PC-9 (cell line): ENCODE data around the gene SLC7A4. TPM values are rescaled to one million over a fixed set of nuclear protein-coding genes. Genes with fewer than 3 reads are reported as not detected.
A peak's percentile ranks its signal among the peaks of the same experiment; 100 is the strongest.
"Not testable (repeated sequence)": the region's sequence is repeated elsewhere in the genome, so short reads cannot be mapped to it uniquely, and the experiment has no call there.

Experiments
- BruUV-seq: library from RNA; stranded (reverse); fragments of 400-500 nt; replicated peaks from 2 replicates; lab custom pipeline; 2021; lab: Mats Ljungman, UMichigan
- CTCF ChIA-PET: fragments of 300-600 bp; sonication (Branson Sonifier 250); formaldehyde crosslinking; loops from one replicate; lab custom pipeline; 2022; ENCODE audit warnings: antibody characterized with exemption; lab: Charles Lee
- POLR2A ChIA-PET: fragments of 300-600 bp; sonication (Branson Sonifier 250); formaldehyde crosslinking; loops from one replicate; lab custom pipeline; 2022; ENCODE audit warnings: antibody characterized with exemption; ENCODE audit not compliant: unreplicated experiment; lab: Charles Lee
- DNase-seq, 2 experiments: peaks; one replicate each; pipeline versions ENCODE4 v3.0.0 to v3.0.0-alpha.2; 2015 to 2022; ENCODE audit warnings: mixed read lengths in 1 of 2
- H2AFZ ChIP-seq: fragments of 200-600 bp; sonication (generic); 2 replicates; pipeline ENCODE4 v1.8.1; 2017; ENCODE audit warnings: antibody characterized with exemption
- H3F3A ChIP-seq: fragments of 200-600 bp; sonication (generic); 2 replicates; pipeline ENCODE4 v1.8.1; 2017; ENCODE audit warnings: antibody characterized with exemption, mild to moderate bottlenecking, low read depth; ENCODE audit not compliant: insufficient read depth
- H3K27ac ChIP-seq: fragments of 200-600 bp; sonication (generic); 2 replicates; pipeline ENCODE4 v1.6.1; 2016; ENCODE audit warnings: mixed run types
- H3K27me3 ChIP-seq: fragments of 200-600 bp; sonication (generic); 2 replicates; pipeline ENCODE4 v1.6.1; 2016; ENCODE audit warnings: low read depth, mixed run types; ENCODE audit not compliant: insufficient read depth
- H3K36me3 ChIP-seq: fragments of 200-600 bp; sonication (generic); 2 replicates; pipeline ENCODE4 v1.6.1; 2016; ENCODE audit warnings: low read depth, mixed run types
- H3K4me1 ChIP-seq: fragments of 200-600 bp; sonication (generic); replicated peaks from 2 replicates; pipeline ENCODE4 v1.6.1; 2016; ENCODE audit warnings: mixed run types; ENCODE audit not compliant: insufficient read depth
- H3K4me2 ChIP-seq: fragments of 200-600 bp; sonication (generic); 2 replicates; pipeline ENCODE4 v1.6.1; 2017; ENCODE audit warnings: mixed run types
- H3K4me3 ChIP-seq: fragments of 200-600 bp; sonication (generic); 2 replicates; pipeline ENCODE4 v1.6.1; 2016; ENCODE audit warnings: mixed run types
- H3K79me2 ChIP-seq: fragments of 200-600 bp; sonication (generic); 2 replicates; pipeline ENCODE4 v1.6.1; 2017; ENCODE audit warnings: low read depth, mixed run types
- H3K9me2 ChIP-seq: fragments of 200-600 bp; sonication (generic); 2 replicates; pipeline ENCODE4 v1.8.1; 2017; ENCODE audit warnings: mild to moderate bottlenecking; ENCODE audit not compliant: insufficient read depth
- H3K9me3 ChIP-seq: fragments of 200-600 bp; sonication (generic); 2 replicates; pipeline ENCODE4 v1.8.1; 2016; ENCODE audit warnings: low read depth; ENCODE audit not compliant: insufficient read depth
- H4K20me1 ChIP-seq: fragments of 200-600 bp; sonication (generic); 2 replicates; pipeline ENCODE4 v1.8.1; 2017; ENCODE audit not compliant: insufficient read depth
- CTCF ChIP-seq: fragments of 200-600 bp; sonication (generic); conservative IDR thresholded peaks from 2 replicates; pipeline ENCODE4 v1.6.1; 2017; ENCODE audit warnings: mixed run types, antibody characterized with exemption, mild to moderate bottlenecking, moderate library complexity
- EZH2 ChIP-seq: fragments of 200-600 bp; sonication (generic); IDR thresholded peaks from 2 replicates; pipeline ENCODE4 v1.8.0; 2017; ENCODE audit warnings: antibody characterized with exemption, low read depth
- intact Hi-C: fragments of 100-400 bp; cut with micrococcal nuclease; formaldehyde crosslinking; loops from one replicate; pipeline ENCODE4 v1.10.0; 2022; ENCODE audit not compliant: unreplicated experiment
- total RNA-seq: library from RNA; stranded (reverse); gene quantifications from 2 replicates; pipeline ENCODE4 v1.2.3, GENCODE V29; 2021

SLC7A4 gene
- total RNA-seq, 1 experiment from 2014 or later, result not detected

- TF ChIP-seq EZH2 (no peak), CTCF (no peak)
- Histone ChIP-seq H3K9me2 (no peaks in the 10 kb centered on the region), H3K27me3 (no peaks in the 10 kb centered on the region), H3F3A (no peaks in the 10 kb centered on the region), H3K4me1 (peaks cover 15% of the 10 kb centered on the region), H3K36me3 (no peaks in the 10 kb centered on the region), H3K9me3 (no peaks in the 10 kb centered on the region), H3K4me2 (no peak overlapping the region), H2AFZ (no peak overlapping the region), H3K27ac (no peak overlapping the region), H4K20me1 (no peaks in the 10 kb centered on the region), H3K4me3 (no peak overlapping the region), H3K79me2 (no peaks in the 10 kb centered on the region)
- BruUV-seq, result no TSS peak
- DNase-seq, result no peak
- ChIA-PET POLR2A (no interaction called here), CTCF (no interaction called here)
- intact Hi-C loops, result no loop called here
Observed at GRCh38 chr22:21012446-21013407, 19.6 kb downstream of the SLC7A4 start.

- Histone ChIP-seq H3K27me3 (no peaks in the 10 kb centered on the region), H3F3A (no peaks in the 10 kb centered on the region), H3K4me1 (peaks cover 13% of the 10 kb centered on the region), H4K20me1 (no peaks in the 10 kb centered on the region), H3K4me2 (no peak overlapping the region), H3K79me2 (no peaks in the 10 kb centered on the region), H3K27ac (no peak overlapping the region), H3K4me3 (no peak overlapping the region), H3K9me2 (no peaks in the 10 kb centered on the region), H3K36me3 (no peaks in the 10 kb centered on the region), H2AFZ (no peak overlapping the region), H3K9me3 (no peaks in the 10 kb centered on the region)
- TF ChIP-seq EZH2 (no peak), CTCF (no peak)
- DNase-seq, result no peak
- POLR2A ChIA-PET, result no interaction called here
- BruUV-seq, result no TSS peak
- CTCF ChIA-PET, result no interaction called here
- intact Hi-C loops, result no loop called here
Observed at GRCh38 chr22:21010426-21011113, 21.8 kb downstream of the SLC7A4 start.

GRCh38 chr22:21009638-21010425 lies 22.5 kb downstream of the SLC7A4 start:
- Histone ChIP-seq H3K4me1 (peaks cover 6% of the 10 kb centered on the region), H3K4me3 (no peak overlapping the region), H3K9me3 (no peaks in the 10 kb centered on the region), H3K36me3 (no peaks in the 10 kb centered on the region), H3K4me2 (no peak overlapping the region), H3K27me3 (no peaks in the 10 kb centered on the region), H3K9me2 (no peaks in the 10 kb centered on the region), H2AFZ (no peak overlapping the region), H3F3A (no peaks in the 10 kb centered on the region), H3K27ac (no peak overlapping the region), H3K79me2 (no peaks in the 10 kb centered on the region), H4K20me1 (no peaks in the 10 kb centered on the region)
- POLR2A ChIA-PET, result no interaction called here
- intact Hi-C loops, result loop anchor here (10.0 kb wide), 1 partner anchor 95 kb away; no protein-coding TSS in a partner anchor
- no peak for TF ChIP-seq EZH2
- TF ChIP-seq CTCF, result no peak
- BruUV-seq, result no TSS peak
- DNase-seq, result peak; percentile 44 to 49
- CTCF ChIA-PET, result no interaction called here

- DNase-seq, BruUV-seq, POLR2A ChIA-PET, H3K27me3 ChIP-seq, H3K9me3 ChIP-seq, H3K27ac ChIP-seq, H3K79me2 ChIP-seq, H3K36me3 ChIP-seq, H2AFZ ChIP-seq, H4K20me1 ChIP-seq, CTCF ChIA-PET, H3K4me1 ChIP-seq, H3K4me3 ChIP-seq, H3K9me2 ChIP-seq, H3F3A ChIP-seq, H3K4me2 ChIP-seq: not testable (repeated sequence)
- intact Hi-C loops, result loop anchor here (10.0 kb wide), 1 partner anchor 96 kb away; no protein-coding TSS in a partner anchor
Observed at GRCh38 chr22:21009208-21009607, 23.2 kb downstream of the SLC7A4 start.
